HG02885 (cell line): ENCODE measurements around the gene DOCK2.
A peak's percentile ranks its signal among the peaks of the same experiment; 100 is the strongest.

Source experiments
- ATAC-seq: cut with Tn5 transposase; IDR thresholded peaks from one replicate; pipeline ENCODE4 v1.9.1; 2021; ENCODE audit warnings: mild to moderate bottlenecking; ENCODE audit not compliant: unreplicated experiment, poor library complexity

Gene DOCK2

DNA sequence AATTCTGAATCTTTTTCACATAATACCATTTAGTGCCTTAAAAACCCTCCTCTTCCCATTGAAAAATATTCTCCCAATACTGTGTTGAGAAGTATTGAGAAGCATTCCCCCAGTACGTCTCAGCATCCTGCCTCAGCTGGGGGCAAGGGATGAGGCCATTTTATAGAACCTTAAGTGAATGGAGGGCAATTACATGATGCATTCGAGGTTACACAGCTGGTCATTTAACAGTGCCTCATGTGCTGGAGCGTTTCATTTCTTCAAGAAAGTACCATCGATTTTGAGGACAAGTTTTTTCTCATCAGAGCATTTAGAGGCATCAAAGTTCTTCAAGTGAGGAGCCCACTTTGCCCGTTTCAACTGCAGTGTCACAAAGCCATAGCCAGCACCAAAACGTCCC, 135.6 kb downstream of the DOCK2 start:
- no peak for ATAC-seq

DNA sequence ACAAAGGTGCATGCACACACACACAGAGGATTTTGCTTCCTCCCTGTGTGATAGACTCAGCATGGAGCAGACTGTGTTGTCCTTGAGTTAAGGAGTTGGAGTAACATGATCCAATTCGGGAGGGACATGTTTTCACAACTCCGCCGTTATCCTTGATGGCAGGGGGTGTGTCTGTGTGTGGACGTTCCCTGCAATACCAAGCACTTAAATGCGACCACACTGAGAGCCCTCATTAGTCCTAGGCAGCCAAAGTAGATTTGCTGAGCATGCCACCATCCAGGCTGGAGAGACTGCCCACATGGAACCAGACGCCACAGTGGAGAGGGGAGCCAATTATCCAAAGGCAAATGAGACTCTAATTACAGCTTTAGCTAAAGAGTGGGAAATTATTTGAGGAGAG, 140.1 kb downstream of the DOCK2 start:
- ATAC-seq, result no peak

DNA sequence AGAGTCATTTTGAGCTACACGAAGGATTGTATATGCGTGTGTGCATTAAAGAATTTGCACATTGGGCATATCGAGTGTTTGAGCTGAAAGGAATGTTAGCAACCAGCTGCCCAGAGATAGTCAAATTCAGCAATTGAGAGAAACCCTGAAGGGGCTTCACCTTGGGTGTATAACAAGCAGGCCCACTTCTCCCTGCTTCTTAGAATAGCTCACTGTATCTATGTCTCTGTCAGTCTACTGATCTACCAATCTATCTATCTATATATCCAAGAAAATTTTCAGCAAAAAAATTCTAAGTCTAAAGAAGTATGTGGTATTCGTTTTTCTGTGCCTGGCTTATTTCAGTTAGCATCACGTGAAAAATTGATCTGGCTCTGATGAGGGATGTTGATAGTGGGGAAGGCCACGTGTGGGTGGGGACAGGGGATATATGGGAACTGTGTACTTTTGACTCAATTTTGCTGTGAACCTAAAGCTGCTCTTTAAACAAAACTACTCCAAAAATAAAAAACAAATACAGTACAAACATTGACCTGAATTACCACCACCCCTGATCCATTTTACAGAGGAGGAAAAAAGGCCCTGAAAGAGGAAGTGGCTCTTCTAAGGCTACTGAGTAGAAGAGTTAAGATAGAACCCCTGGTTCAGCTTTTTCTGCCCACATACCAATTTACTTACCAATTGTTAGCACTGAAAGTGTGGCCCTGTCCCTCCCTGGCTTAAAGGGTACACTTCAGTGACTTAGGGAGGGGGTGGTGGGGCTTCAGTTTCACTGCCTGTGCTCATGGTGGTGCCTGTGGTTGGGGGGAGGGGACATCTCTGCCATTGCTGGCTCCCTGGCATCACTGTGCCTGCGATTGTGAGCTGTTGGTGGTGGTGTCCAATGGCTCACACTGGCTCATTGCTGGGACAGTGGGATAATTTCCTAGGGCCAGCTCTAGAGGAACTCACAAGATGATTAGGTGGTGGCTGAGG, 141.8 kb downstream of the DOCK2 start:
- peak; percentile 91 for ATAC-seq

DNA sequence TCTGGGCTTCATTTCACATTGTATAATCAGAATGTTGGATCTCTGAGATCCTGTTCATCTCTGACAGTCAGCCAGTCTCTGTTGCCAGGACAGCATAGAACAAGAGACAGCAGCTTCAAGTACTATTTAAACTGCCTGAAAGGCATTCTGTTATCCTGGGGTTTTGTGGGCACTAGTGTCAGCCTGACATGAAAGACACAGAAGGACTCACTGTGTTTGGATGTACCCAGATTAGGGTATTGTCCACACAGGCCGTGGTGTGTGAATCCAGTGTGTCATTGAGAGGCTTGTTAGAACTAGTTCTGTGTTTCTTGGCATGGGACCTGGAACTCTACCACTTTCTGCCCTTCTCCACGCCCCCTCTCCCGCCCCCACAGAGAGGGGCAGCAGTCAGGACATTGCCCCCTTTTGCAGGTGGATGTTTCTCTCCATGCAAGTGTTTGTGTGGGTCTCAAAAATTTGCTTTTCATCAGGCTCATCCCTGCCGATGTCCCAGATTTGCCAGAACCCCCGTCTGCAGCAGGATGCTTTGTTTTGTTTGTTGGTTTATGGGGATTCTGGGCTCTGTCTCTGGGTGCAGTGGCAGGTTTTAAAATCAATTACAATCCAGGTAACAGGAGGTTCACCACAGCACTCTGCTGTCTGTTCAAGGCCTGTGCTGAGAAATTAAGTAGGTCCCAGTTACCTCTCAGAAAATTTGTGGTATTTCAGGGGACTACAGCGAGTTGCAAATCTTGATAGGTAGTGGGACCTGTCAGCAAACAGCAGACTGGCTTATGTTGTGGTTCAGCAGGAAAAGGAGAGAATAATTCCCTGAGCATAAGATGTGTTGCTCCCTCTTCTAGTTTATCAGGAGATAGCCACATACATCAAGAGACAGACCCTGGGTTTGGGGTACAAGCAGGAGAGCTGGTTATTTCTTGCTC, 144.6 kb downstream of the DOCK2 start:
- ATAC-seq, result no peak

DNA sequence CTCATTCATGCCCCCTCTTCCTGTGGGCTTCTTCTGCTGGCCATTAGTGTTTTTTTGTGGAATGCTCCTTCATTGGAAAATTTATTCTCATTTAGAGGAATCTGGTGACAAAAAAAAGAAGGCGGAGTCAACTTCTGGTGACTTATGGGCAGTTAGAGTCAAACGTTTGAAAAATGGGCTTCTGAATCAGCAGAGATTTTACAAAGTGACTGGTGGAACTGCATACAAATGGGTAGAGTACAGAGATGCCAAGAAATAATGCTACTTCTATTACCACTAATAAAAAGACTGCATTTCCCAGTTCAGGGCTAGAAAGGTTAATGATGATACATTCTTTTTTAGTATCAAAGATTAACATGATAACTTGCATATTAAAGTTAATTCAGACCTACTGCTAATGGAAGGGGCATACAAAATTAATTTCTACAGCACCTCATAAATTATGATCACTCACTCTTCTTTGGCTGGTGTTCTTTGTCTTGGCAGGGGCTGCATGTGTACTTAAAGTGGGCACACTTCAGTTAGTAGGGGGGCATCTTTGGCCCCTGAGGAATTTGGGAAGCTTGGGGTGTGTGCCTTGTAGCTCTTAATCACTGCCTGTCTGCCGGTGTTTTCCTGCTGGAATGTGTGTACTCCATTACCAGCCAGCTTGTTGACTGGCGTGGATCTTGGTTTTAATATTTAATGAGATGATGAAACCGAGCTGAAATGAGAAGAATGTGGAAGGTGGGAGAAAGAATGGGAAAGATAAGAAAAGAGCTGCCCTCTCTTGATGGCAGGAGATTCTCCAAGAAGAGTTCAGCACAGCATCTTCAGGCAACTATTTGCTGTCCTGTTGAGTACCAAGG, 148.9 kb downstream of the DOCK2 start:
- ATAC-seq, result no peak

DNA sequence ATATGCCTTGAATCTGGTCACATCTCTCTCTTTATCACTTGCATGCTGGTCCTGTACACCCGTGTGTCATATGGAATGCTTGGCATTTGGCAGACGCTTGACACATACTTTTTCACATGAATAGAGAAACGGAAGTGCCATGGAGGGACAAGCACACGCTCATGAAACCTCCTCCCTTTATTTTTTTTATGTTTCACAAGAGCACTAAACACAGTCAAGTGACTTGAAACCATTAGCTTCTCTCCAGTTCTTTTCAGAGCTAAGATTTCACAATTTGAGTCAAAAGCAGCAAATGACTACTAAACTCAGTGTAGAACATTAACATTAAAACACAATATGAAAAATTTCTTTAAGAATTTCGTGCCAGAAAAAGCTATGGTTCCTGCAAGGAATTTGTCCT, 151.1 kb downstream of the DOCK2 start:
- ATAC-seq, result no peak

DNA sequence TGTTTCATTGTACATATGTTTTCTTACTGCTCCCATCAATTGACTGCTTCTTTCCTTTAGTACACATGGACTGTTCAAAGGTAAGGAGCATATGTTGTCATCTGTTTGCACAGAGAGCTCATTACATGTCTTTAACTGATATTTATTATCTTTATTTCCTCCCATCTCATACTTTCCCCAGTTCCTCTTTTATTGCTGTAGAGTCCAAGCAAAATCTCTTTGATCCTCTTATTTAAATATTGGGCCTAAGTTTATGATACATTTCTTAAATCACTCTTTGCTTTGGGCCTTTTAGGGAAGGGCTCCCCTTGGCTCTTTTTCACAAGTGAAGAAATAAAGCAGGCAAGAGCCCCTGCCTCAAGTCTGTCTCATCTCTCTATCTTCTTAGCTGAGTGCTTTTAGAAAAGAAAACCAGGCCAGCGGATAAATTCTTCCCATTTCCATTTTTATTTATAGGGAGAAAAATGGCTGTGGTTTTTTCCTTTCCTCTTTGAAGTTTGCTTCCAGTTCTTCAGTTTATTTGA, 152.4 kb downstream of the DOCK2 start:
- ATAC-seq, result no peak

DNA sequence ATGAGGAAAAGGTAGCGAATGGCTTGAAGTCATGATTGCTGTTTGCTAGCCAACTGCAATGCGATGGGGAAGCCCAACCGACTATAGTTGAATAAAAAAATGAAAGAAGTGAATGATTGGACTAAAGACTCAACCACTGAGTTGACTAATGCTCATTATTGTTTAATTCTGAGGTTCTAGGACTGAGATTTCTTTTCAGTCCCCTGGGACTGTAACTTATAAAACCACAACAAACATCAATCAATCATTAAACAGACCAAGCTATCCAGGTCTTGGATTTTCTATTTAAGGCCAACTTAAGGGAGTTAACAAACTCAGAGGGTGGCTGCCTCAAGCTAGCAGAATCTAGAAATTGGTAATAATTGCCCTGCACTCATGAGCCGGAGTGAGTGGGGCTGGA, 154.2 kb downstream of the DOCK2 start:
- no peak for ATAC-seq

DNA sequence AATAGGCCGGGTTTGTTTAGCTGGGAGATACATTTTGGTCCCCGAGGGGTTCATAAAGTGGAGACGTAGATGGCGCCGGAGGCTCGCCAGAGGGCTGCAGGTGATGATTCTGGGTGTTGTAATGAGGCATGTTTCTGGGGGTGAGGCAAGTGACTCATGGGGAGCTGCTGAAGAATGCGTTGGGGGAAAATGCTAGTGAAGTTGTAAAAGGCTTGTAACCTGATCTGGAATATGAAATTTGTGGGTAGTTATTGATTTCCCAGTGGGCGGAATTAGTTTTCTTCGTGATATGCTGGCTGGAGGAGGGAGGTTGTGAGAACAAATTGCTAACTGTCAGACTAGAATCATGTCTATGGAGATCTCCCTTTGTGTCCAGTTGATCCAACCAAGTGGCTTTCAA, 158.3 kb downstream of the DOCK2 start:
- ATAC-seq, result no peak

DNA sequence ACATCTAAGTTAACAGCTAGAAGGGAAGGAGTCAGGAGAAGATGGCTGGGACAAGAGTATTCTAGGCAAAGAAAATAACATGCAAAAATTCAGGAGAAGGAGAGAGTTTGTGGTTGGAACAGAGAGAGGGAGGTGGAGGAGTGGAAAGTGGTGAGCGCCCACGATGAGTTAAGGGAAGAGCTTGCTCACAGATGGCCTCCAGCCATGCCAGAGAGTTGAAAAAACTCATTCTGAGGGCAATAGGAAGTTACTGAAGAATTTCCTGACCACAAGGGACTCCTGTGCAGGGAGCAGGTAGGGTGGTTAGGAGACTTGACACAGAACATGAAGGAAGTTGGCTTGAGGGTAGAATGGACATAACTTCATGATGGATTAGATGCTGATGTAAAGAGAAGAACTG, 159.7 kb downstream of the DOCK2 start:
- no peak for ATAC-seq

DNA sequence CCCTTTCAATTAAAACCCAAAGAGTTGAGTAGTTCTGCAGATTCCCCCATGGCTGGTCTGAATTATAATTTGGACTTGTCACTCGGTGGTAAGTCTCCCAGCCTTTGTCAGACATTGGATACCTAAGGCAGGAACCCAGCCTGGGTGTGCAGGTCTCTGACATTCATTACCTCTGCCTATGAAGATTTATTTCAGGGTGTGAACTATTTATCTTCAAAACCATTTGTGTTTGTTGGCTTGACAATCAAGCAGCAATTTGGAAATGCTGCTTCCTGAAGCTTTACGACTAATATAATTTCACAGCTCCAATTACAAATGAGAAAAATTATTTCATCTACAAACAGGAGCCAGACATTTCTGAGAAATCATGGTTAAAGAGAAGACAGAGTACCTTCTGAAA, 160.5 kb downstream of the DOCK2 start:
- no peak for ATAC-seq

DNA sequence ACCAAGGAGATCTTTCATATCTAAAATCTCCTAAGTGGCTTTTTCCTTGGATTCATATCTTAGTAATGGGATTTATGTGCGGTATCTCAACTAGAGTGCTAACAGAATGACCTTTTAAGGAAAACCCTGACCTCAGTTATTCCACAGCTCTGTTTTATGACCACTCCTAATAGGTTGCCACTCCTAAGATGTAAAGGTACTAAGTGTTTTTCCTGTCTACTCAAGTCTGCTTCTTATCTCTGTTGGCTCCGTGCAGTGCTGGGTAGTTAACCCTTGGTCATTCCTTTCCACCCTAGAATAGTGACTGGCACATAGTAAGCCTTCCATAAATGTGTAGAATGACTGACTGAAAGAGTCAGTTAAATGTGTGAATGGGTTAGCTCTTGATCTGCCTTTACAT, 161.4 kb downstream of the DOCK2 start:
- ATAC-seq, result no peak

DNA sequence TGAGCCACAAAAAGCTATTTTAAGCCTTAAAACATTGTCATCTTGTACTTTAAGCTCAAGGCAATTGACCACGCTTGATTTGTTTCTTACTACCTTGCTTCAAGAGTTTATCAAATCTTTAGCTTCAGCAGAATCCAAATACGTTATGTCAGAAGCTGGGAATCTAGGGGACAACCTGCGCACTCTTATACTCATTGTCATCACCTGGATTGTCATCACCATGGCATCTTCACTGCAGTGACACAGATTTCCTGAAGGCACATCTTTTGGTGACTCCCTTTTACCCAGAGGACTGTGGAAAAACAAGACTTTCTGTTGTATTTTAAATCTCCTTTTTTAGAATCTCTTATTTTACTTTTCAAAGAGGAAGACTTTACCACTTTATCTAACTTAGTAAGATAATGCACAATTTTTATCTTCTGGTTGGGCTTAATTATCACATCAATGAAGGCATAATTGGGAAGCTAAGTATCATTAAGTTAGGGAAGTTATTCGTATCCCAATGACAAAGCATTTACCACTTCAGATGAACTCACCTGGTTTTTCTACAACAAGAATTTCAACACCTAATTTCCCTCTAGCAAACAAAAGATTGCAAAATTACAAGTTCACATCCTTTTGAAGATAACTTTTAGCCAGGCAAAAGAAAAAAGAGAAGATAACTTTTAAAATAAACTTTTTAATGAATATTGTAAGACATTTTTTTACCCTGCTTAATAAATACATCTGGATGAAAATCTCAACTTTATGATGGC, 162.0 kb downstream of the DOCK2 start:
- ATAC-seq, result no peak

DNA sequence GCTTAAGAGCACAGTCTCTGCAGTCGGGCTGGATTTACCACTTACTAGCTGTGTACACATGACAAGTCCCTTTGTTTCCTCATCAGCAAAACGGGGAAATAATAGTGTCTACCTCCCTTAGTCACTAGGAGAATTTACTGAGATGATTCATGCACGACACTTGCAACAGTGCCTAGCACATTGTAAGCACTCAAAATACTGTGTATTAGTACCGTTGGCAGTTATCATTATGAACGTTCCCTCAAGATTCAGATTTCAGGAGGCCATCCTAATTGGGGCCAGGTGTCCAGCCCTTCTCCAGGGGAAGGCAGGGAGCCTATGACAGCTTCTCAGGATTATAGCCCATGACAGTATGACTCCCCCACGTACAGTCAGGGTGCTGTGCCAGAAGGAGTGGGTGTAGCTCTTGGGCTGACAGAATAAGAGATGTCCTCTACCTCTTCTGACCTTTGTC, 164.3 kb downstream of the DOCK2 start:
- ATAC-seq, result no peak

DNA sequence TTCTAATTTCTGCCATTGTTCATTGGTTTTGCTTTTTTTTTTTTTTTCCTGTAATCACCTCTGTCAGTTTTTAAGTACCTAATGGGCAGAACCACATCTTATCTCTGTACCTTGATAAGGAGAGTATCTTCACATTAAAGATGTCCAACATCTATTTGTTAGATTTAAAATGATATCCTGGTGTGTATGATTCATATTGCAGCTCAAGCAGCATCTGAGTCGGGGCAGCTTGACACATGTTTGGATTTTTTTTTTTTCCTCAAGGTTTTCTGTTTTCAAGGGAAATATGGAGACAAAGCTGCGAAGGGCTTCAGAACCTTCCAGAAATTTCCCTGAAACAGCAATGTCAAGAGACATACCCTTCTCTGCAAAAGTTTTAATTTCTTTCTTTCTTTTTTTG, 164.7 kb downstream of the DOCK2 start:
- no peak for ATAC-seq

DNA sequence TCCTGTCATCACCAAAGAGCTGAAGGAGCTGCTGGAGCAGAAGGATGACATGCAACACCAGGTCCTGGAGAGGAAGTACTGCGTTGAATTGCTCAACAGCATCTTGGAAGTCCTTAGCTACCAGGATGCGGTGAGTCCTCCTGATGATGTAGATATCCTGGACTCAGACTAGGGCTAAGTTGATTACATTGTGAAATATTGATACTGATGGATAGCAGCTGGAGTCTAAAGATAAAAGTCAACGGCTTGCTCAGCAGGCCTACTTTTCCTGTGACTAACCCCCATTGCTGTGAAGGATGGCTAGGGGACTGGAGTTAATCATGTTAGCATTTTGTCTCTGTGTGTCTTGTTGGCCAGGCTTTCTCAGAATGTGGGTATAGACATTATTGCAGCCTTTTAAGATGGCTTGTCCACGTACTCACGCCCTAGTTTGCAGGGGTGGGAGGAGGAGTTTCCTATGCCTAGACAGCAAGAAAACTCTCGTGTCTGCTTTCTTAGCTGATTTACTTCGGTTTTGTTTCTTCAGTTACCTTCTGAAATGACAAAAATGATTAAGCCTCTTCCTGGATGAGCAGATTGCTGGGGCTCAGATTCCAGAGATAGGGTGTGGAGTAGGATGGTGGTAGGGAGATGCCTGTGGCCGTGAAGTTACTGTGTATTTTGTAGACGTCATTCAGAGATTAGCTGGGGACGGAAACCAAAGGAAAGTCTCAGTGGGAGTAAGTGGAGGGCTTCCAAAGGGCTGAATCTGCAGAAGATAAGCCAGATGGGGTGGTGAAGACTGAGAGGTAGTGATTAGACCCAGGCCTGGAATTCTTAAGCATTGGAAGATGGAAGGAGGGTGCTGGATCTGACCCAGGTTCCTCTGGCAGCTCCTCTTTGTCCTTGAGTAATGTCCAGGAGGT, 166.3 kb downstream of the DOCK2 start:
- no peak for ATAC-seq

DNA sequence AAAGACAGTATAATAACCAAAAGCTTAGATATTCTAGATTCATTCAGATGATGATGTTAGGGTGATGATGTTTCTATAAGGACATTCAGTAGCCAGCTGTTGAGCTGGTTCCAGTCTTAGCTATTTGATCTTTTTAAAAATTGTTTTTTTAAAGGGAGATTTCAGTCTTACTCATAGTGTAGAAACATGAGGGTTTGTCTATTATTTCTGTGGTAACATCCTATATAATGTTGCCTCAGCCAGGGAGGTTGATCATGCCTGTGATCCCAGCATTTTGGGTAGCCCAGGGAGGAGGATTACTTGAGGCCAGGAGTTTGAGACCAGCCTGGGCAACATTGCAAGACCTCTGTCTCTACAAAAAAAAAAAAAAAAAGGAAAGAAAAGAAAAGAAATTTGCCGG, 167.8 kb downstream of the DOCK2 start:
- ATAC-seq, result no peak

DNA sequence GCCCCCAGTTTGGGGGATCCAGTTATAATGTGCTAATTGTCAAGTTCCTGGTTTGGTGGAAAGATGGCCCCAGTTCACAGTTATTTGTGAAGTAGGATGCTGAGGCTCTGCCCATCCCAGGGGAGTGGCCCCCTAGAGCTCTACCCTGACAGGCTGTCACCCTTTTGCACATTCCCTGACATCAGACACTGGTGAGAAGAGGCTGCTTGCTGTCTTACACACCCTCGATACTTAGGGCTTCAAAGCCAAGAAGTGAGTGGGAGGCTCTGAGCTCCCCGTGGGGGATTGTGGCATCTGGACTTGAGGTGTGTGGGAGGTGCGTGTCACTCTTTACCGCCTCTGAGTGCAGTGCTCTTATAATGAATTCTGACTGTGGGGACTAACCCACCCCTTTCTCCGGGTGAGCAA, 168.5 kb downstream of the DOCK2 start:
- peak; percentile 89 for ATAC-seq
